ENCODE data around the gene SFI1.
"Not testable (repeated sequence)": the region's sequence is repeated elsewhere in the genome, so short reads cannot be mapped to it uniquely, and the experiment has no call there.

DNA sequence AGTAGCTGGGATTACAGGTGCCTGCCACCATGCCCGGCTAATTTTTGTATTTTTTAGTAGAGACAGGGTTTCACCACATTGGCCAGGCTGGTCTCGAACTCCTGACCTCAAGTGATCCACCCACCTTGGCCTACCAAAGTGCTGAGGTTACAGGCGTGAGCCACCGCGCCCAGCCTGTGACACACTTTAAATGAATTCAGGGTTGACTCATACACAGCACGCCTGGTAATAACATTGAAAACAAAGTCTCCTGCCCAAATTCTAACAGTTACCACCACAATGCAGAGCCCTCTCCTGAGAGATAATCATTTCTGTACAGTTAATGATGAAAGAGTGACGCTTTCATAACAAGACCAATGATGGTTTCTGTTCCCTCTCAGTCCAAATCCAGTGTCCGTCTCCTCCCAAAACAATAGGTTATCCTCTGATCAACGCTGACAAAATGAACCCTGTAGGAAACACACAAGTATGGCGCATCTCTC, 164.6 kb downstream of the SFI1 start:
- TF ChIP-seq CTCF (conservative IDR thresholded peaks at IDR 0.05; ENCODE audit: low read length); EZH2phosphoT487 (IDR thresholded peaks at IDR 0.05; ENCODE audit: borderline replicate concordance): not testable (repeated sequence)

Data from Loucy (cell line).